HEK293 (cell line): ENCODE measurements around the gene RAB40C.

ENCODE experiments used
- CTCF ChIA-PET: fragments of 350-600 bp; formaldehyde crosslinking; extraction: SDS; loops from one replicate; lab custom pipeline; 2021; ENCODE audit warnings: antibody characterized with exemption; lab: Yijun Ruan, JAX
- POLR2A ChIA-PET: fragments of 300-600 bp; formaldehyde crosslinking; extraction: SDS; loops from one replicate; lab custom pipeline; 2020; ENCODE audit warnings: antibody characterized with exemption, inconsistent platforms; lab: Yijun Ruan, JAX
- H3K27ac ChIP-seq: fragments of 200-500 bp; sonication (Bioruptor generic); 2 replicates; pipeline ENCODE4 v1.5.1; 2014; ENCODE audit warnings: low read depth, low read length, control low read depth, inconsistent platforms; ENCODE audit errors: extremely low read depth
- H3K36me3 ChIP-seq, 2 experiments: fragments of 200-500 bp in 1 of 2; sonication (Bioruptor generic) in 1 of 2; 1 replicate in 1 of 2; 2 replicates in 1 of 2; pipeline ENCODE4 v1.5.1; 2014 to 2017; ENCODE audit warnings: inconsistent platforms in 2 of 2, low read length in 2 of 2; ENCODE audit not compliant: control insufficient read depth in 2 of 2, insufficient read depth in 1 of 2
- H3K4me1 ChIP-seq: fragments of 200-500 bp; sonication (Bioruptor generic); 2 replicates; pipeline ENCODE4 v1.5.1; 2014; ENCODE audit warnings: mild to moderate bottlenecking, low read length, inconsistent platforms; ENCODE audit not compliant: control insufficient read depth, insufficient read depth
- H3K4me3 ChIP-seq: 2 replicates; pipeline ENCODE4 v1.5.1; 2011; ENCODE audit warnings: low read depth, mild to moderate bottlenecking, control low read depth, low read length, moderate library complexity
- H3K9me3 ChIP-seq: fragments of 200-500 bp; sonication (Bioruptor generic); 2 replicates; pipeline ENCODE4 v1.5.1; 2014; ENCODE audit warnings: low read depth, low read length, inconsistent platforms; ENCODE audit not compliant: control insufficient read depth, insufficient read depth
- BCL11B ChIP-seq: fragments of 450-650 bp; formaldehyde crosslinking; IDR thresholded peaks from 2 replicates; pipeline ENCODE4 v1.5.1; 2016; ENCODE audit warnings: low read depth, missing biosample characterization, missing genetic modification characterization
- EGR2 ChIP-seq: fragments of 450-650 bp; formaldehyde crosslinking; IDR thresholded peaks from 2 replicates; pipeline ENCODE4 v1.5.1; 2016; ENCODE audit warnings: low read depth, missing biosample characterization, missing genetic modification characterization
- PATZ1 ChIP-seq: fragments of 450-650 bp; formaldehyde crosslinking; IDR thresholded peaks from 2 replicates; pipeline ENCODE4 v1.5.1; 2016; ENCODE audit warnings: missing biosample characterization, missing genetic modification characterization
- SCRT2 ChIP-seq: fragments of 450-650 bp; formaldehyde crosslinking; IDR thresholded peaks from 2 replicates; pipeline ENCODE4 v1.5.1; 2016; ENCODE audit warnings: missing biosample characterization, missing genetic modification characterization
- TSHZ1 ChIP-seq: fragments of 450-650 bp; formaldehyde crosslinking; IDR thresholded peaks from 2 replicates; pipeline ENCODE4 v1.5.1; 2016; ENCODE audit warnings: missing biosample characterization, missing genetic modification characterization, borderline replicate concordance
- ZNF24 ChIP-seq: fragments of 450-650 bp; formaldehyde crosslinking; IDR thresholded peaks from 2 replicates; pipeline ENCODE4 v1.5.1; 2016; ENCODE audit warnings: missing biosample characterization, missing genetic modification characterization
- ZNF341 ChIP-seq: fragments of 450-650 bp; formaldehyde crosslinking; IDR thresholded peaks from 2 replicates; pipeline ENCODE4; 2016; ENCODE audit warnings: low read depth, missing biosample characterization, missing genetic modification characterization
- ZNF394 ChIP-seq: fragments of 450-650 bp; formaldehyde crosslinking; IDR thresholded peaks from 2 replicates; pipeline ENCODE4 v1.5.1; 2016; ENCODE audit warnings: missing biosample characterization, missing genetic modification characterization, mild to moderate bottlenecking, moderate library complexity, borderline replicate concordance
- ZNF514 ChIP-seq: fragments of 450-650 bp; formaldehyde crosslinking; IDR thresholded peaks from 2 replicates; pipeline ENCODE4 v1.5.1; 2016; ENCODE audit warnings: missing biosample characterization, missing genetic modification characterization
- TF ChIP-seq, protein P1 (sequence below): fragments of 450-650 bp; formaldehyde crosslinking; IDR thresholded peaks from 2 replicates; pipeline ENCODE4 v1.5.1; 2016; ENCODE audit warnings: missing biosample characterization, missing genetic modification characterization

Gene RAB40C

GRCh38 chr16:678209-678857, 88.5 kb downstream of the RAB40C start:
- ChIA-PET CTCF (interaction anchor here (1.7 kb wide), 1 partner anchor 10 kb away, joined by 4 read pairs; the partner anchor contains the start of gene RHOT2), POLR2A (interaction anchor here (1.2 to 5.4 kb wide), 3 partner anchors 9 to 46 kb away, joined by 4 to 57 read pairs (median 4); partner anchors contain the start of genes RHOT2 and WDR24)
- TF ChIP-seq BCL11B (tag by site-specific recombination) (peak; percentile 68; the same call in 1 of the 2 replicates), TSHZ1 (no peak), PATZ1 (peak; percentile 33; the same call in 1 of the 2 replicates), EGR2 (tag by site-specific recombination) (peak; percentile 10; the same call in 1 of the 2 replicates), ZNF341 (tag by site-specific recombination) (no peak), ZNF24 (tag by site-specific recombination) (no peak), SCRT2 (0 out of 2 replicates have a peak, but pooled peaks have one; percentile 30), ZNF394 (tag by site-specific recombination) (no peak), ZNF514 (no peak)
- TF ChIP-seq, protein P1, sequence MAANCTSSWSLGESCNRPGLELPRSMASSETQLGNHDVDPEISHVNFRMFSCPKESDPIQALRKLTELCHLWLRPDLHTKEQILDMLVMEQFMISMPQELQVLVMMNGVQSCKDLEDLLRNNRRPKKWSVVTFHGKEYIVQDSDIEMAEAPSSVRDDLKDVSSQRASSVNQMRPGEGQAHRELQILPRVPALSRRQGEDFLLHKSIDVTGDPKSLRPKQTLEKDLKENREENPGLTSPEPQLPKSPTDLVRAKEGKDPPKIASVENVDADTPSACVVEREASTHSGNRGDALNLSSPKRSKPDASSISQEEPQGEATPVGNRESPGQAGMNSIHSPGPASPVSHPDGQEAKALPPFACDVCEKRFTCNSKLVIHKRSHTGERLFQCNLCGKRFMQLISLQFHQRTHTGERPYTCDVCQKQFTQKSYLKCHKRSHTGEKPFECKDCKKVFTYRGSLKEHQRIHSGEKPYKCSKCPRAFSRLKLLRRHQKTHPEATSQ (tag by site-specific recombination) = no peak
- TF ChIP-seq, all 188 proteins: peak for 4
- peaks cover 3 to 44% of the 10 kb centered on the region in 2 experiments; a peak in 1 of 3 replicates for H3K36me3 ChIP-seq
- no peaks in the 10 kb centered on the region for H3K9me3 ChIP-seq
- peak overlapping the region; percentile 65 for H3K27ac ChIP-seq
- no peak overlapping the region for H3K4me3 ChIP-seq
- H3K4me1 ChIP-seq = peaks cover 14% of the 10 kb centered on the region; the same call in 1 of the 2 replicates
